ENCODE data around the gene ZNF286A. TPM values are rescaled to one million over a fixed set of nuclear protein-coding genes. Genes with fewer than 3 reads are reported as not detected.
"Not testable (repeated sequence)": the region's sequence is repeated elsewhere in the genome, so short reads cannot be mapped to it uniquely, and the experiment has no call there.

The ZNF286A gene
- total RNA-seq, 1 donor from 2014 or later, result 35.0 TPM

- no peak overlapping the region for H3K27ac Mint-ChIP-seq (ENCODE audit: unreplicated experiment)
- no peaks in the 10 kb centered on the region for H3K9me3 Mint-ChIP-seq (ENCODE audit: low read depth)
- no peak overlapping the region for H3K4me3 Mint-ChIP-seq (ENCODE audit: unreplicated experiment)
Measured at GRCh38 chr17:15660077-15660476, 39.5 kb upstream of the ZNF286A start.

GRCh38 chr17:15662681-15663080, 36.9 kb upstream of the ZNF286A start:
- H3K9me3 Mint-ChIP-seq (ENCODE audit: low read depth), result no peaks in the 10 kb centered on the region
- H3K27ac Mint-ChIP-seq (ENCODE audit: unreplicated experiment), result no peak overlapping the region
- no peak overlapping the region for H3K4me3 Mint-ChIP-seq (ENCODE audit: unreplicated experiment)
- H3K27me3 Mint-ChIP-seq (ENCODE audit: low read depth), result no peaks in the 10 kb centered on the region
- DNase-seq (ENCODE audit: low spot score), result no peak
- H3K4me1 Mint-ChIP-seq (ENCODE audit: low read depth), result peaks cover 13% of the 10 kb centered on the region
- H3K36me3 Mint-ChIP-seq (ENCODE audit: low read depth), result peaks cover 19% of the 10 kb centered on the region
- TF ChIP-seq CTCF (IDR thresholded peaks at IDR 0.05), result no peak

More at GRCh38 chr17:15660077-15660476, 39.5 kb upstream of the ZNF286A start:
- H3K4me1 Mint-ChIP-seq (ENCODE audit: low read depth), result peaks cover 28% of the 10 kb centered on the region
- peaks cover 15% of the 10 kb centered on the region for H3K36me3 Mint-ChIP-seq (ENCODE audit: low read depth)
- DNase-seq (ENCODE audit: low spot score), result no peak
- no peak for TF ChIP-seq CTCF (IDR thresholded peaks at IDR 0.05)
- H3K27me3 Mint-ChIP-seq (ENCODE audit: low read depth), result no peaks in the 10 kb centered on the region

- no peak overlapping the region for H3K4me3 Mint-ChIP-seq (ENCODE audit: unreplicated experiment)
- DNase-seq (ENCODE audit: low spot score), result no peak
- H3K27me3 Mint-ChIP-seq (ENCODE audit: low read depth), result no peaks in the 10 kb centered on the region
- H3K4me1 Mint-ChIP-seq (ENCODE audit: low read depth), result peaks cover 13% of the 10 kb centered on the region
- peaks cover 22% of the 10 kb centered on the region for H3K36me3 Mint-ChIP-seq (ENCODE audit: low read depth)
- H3K9me3 Mint-ChIP-seq (ENCODE audit: low read depth), result no peaks in the 10 kb centered on the region
- TF ChIP-seq CTCF (IDR thresholded peaks at IDR 0.05), result no peak
- no peak overlapping the region for H3K27ac Mint-ChIP-seq (ENCODE audit: unreplicated experiment)
Measured at GRCh38 chr17:15663176-15663575, 36.4 kb upstream of the ZNF286A start.

- Mint-ChIP-seq H3K27me3 (ENCODE audit: low read depth) (no peaks in the 10 kb centered on the region), H3K36me3 (ENCODE audit: low read depth) (peaks cover 23% of the 10 kb centered on the region), H3K27ac (ENCODE audit: unreplicated experiment) (no peak overlapping the region), H3K4me3 (ENCODE audit: unreplicated experiment) (no peak overlapping the region), H3K9me3 (ENCODE audit: low read depth) (no peaks in the 10 kb centered on the region), H3K4me1 (ENCODE audit: low read depth) (peaks cover 13% of the 10 kb centered on the region)
- TF ChIP-seq CTCF (IDR thresholded peaks at IDR 0.05), result no peak
- DNase-seq (ENCODE audit: low spot score), result no peak
Measured at GRCh38 chr17:15663691-15664090, 35.9 kb upstream of the ZNF286A start.

GRCh38 chr17:15669526-15669925, 30.0 kb upstream of the ZNF286A start:
- not testable (repeated sequence) for H3K9me3 Mint-ChIP-seq (ENCODE audit: low read depth); DNase-seq (ENCODE audit: low spot score); H3K27ac Mint-ChIP-seq (ENCODE audit: unreplicated experiment); H3K36me3 Mint-ChIP-seq (ENCODE audit: low read depth); H3K27me3 Mint-ChIP-seq (ENCODE audit: low read depth); H3K4me3 Mint-ChIP-seq (ENCODE audit: unreplicated experiment); H3K4me1 Mint-ChIP-seq (ENCODE audit: low read depth)
- TF ChIP-seq CTCF (IDR thresholded peaks at IDR 0.05), result peak; percentile 40

GRCh38 chr17:15674640-15675039, 24.9 kb upstream of the ZNF286A start:
- DNase-seq (ENCODE audit: low spot score); H3K4me1 Mint-ChIP-seq (ENCODE audit: low read depth); H3K9me3 Mint-ChIP-seq (ENCODE audit: low read depth); H3K27me3 Mint-ChIP-seq (ENCODE audit: low read depth); H3K4me3 Mint-ChIP-seq (ENCODE audit: unreplicated experiment); H3K27ac Mint-ChIP-seq (ENCODE audit: unreplicated experiment): not testable (repeated sequence)
- peaks cover 12% of the 10 kb centered on the region for H3K36me3 Mint-ChIP-seq (ENCODE audit: low read depth)

GRCh38 chr17:15675991-15676390, 23.6 kb upstream of the ZNF286A start:
- not testable (repeated sequence) for H3K4me1 Mint-ChIP-seq (ENCODE audit: low read depth); H3K27me3 Mint-ChIP-seq (ENCODE audit: low read depth); H3K4me3 Mint-ChIP-seq (ENCODE audit: unreplicated experiment); H3K9me3 Mint-ChIP-seq (ENCODE audit: low read depth); DNase-seq (ENCODE audit: low spot score); H3K27ac Mint-ChIP-seq (ENCODE audit: unreplicated experiment)
- peaks cover 12% of the 10 kb centered on the region for H3K36me3 Mint-ChIP-seq (ENCODE audit: low read depth)

- H3K36me3 Mint-ChIP-seq (ENCODE audit: low read depth); H3K9me3 Mint-ChIP-seq (ENCODE audit: low read depth); H3K4me3 Mint-ChIP-seq (ENCODE audit: unreplicated experiment); H3K27ac Mint-ChIP-seq (ENCODE audit: unreplicated experiment); DNase-seq (ENCODE audit: low spot score); H3K27me3 Mint-ChIP-seq (ENCODE audit: low read depth): not testable (repeated sequence)
- peaks cover 10% of the 10 kb centered on the region for H3K4me1 Mint-ChIP-seq (ENCODE audit: low read depth)
Measured at GRCh38 chr17:15683135-15683534, 16.4 kb upstream of the ZNF286A start.
